IgD-negative memory B cell (primary cell): ENCODE results near the gene CTDP1. TPM values are rescaled to one million over a fixed set of nuclear protein-coding genes. Genes with fewer than 3 reads are reported as not detected.

Experiments
- H3K27ac Mint-ChIP-seq, 3 donors: one replicate each; pipeline ENCODE4 v1.8.0; 2020 to 2022; ENCODE audit warnings: mild to moderate bottlenecking in 3 of 3, mixed read lengths in 3 of 3, moderate library complexity in 1 of 3
- H3K27me3 Mint-ChIP-seq: one replicate; pipeline ENCODE4 v1.8.0; 2021; ENCODE audit warnings: mixed read lengths
- H3K36me3 Mint-ChIP-seq: one replicate; pipeline ENCODE4 v1.8.0; 2020; ENCODE audit warnings: mild to moderate bottlenecking, mixed read lengths
- H3K4me1 Mint-ChIP-seq, 3 donors: one replicate each; pipeline ENCODE4 v1.8.0; 2020 to 2022; ENCODE audit warnings: mixed read lengths in 3 of 3, mild to moderate bottlenecking in 1 of 3
- H3K4me3 Mint-ChIP-seq, 4 donors: one replicate each; pipeline ENCODE4 v1.8.0; 2020 to 2022; ENCODE audit warnings: mild to moderate bottlenecking in 4 of 4, mixed read lengths in 4 of 4, moderate library complexity in 3 of 4
- H3K9me3 Mint-ChIP-seq, 3 donors: one replicate each; pipeline ENCODE4 v1.8.0; 2020 to 2021; ENCODE audit warnings: mixed read lengths in 3 of 3, mild to moderate bottlenecking in 1 of 3
- polyA plus RNA-seq: library from polyadenylated mRNA; unstranded; fragments of 300-500 nt; fragmentation: Illumina TruSeq; gene quantifications from one replicate; pipeline ENCODE4 v1.2.3, GENCODE V29; 2021

CTDP1 gene, protein sequence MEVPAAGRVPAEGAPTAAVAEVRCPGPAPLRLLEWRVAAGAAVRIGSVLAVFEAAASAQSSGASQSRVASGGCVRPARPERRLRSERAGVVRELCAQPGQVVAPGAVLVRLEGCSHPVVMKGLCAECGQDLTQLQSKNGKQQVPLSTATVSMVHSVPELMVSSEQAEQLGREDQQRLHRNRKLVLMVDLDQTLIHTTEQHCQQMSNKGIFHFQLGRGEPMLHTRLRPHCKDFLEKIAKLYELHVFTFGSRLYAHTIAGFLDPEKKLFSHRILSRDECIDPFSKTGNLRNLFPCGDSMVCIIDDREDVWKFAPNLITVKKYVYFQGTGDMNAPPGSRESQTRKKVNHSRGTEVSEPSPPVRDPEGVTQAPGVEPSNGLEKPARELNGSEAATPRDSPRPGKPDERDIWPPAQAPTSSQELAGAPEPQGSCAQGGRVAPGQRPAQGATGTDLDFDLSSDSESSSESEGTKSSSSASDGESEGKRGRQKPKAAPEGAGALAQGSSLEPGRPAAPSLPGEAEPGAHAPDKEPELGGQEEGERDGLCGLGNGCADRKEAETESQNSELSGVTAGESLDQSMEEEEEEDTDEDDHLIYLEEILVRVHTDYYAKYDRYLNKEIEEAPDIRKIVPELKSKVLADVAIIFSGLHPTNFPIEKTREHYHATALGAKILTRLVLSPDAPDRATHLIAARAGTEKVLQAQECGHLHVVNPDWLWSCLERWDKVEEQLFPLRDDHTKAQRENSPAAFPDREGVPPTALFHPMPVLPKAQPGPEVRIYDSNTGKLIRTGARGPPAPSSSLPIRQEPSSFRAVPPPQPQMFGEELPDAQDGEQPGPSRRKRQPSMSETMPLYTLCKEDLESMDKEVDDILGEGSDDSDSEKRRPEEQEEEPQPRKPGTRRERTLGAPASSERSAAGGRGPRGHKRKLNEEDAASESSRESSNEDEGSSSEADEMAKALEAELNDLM
- 12.1 TPM for polyA plus RNA-seq

DNA sequence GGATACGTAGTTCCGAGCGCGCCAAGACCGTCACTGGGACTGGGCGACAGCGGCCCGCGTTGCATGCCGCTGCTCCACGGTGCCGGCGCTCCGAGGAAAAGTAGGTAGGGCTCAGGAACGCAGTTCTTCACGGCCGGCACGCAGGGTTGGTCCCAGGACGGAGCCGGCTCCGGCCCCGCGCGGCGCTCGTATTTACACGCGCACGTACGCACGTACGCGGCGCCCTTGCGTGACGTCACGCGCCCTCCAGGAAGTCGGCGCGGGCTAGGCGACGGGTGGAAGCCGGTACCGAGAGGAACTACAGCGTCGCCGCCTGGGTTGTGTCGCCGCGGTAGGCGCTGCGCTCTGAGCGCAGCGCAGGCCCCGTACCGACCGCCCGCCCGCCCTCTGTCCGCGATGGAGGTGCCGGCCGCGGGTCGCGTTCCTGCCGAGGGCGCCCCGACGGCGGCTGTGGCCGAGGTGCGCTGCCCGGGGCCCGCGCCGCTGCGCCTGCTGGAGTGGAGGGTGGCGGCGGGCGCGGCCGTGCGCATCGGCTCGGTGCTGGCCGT, at the start of gene CTDP1:
TSS of gene CTDP1 (plus strand) at position 252 of the 548 bp plus-strand sequence. CDS start at position 397, 145 bp downstream.
- Mint-ChIP-seq H3K36me3 (peaks cover 2% of the 10 kb centered on the region), H3K4me3 (peak within 1 kb of the TSS; percentile 96 to 99 (median 98)), H3K9me3 (no peaks in the 10 kb centered on the region)

GRCh38 chr18:79630281-79631095, 49.1 kb upstream of the CTDP1 start:
- Mint-ChIP-seq H3K9me3 (peaks cover 0 to 4% (median 0%) of the 10 kb centered on the region in 3 donors), H3K4me1 (peaks cover 18 to 22% (median 20%) of the 10 kb centered on the region in 3 donors), H3K36me3 (peaks cover 2% of the 10 kb centered on the region), H3K27me3 (no peaks in the 10 kb centered on the region), H3K4me3 (no peak overlapping the region), H3K27ac (no peak overlapping the region)

More for the DNA sequence above, at the start of gene CTDP1:
- peaks cover 24 to 42% (median 31%) of the 10 kb centered on the region in 3 donors for H3K4me1 Mint-ChIP-seq
- H3K27me3 Mint-ChIP-seq, result no peaks in the 10 kb centered on the region
- peak within 1 kb of the TSS; percentile 98 to 99 (median 98) for H3K27ac Mint-ChIP-seq

- Mint-ChIP-seq H3K27ac (no peak overlapping the region), H3K4me3 (no peak overlapping the region)
Observed at GRCh38 chr18:79631096-79631507, 48.5 kb upstream of the CTDP1 start.

GRCh38 chr18:79631761-79632446, 47.7 kb upstream of the CTDP1 start:
- peaks cover 2% of the 10 kb centered on the region for H3K36me3 Mint-ChIP-seq
- no peaks in the 10 kb centered on the region for H3K27me3 Mint-ChIP-seq
- H3K4me1 Mint-ChIP-seq, result peaks cover 5 to 11% (median 7%) of the 10 kb centered on the region in 3 donors
- no peak overlapping the region for H3K4me3 Mint-ChIP-seq
- H3K27ac Mint-ChIP-seq, result peak overlapping the region in 1 of 3 donors; percentile 68
- H3K9me3 Mint-ChIP-seq, result peaks cover 0 to 4% (median 0%) of the 10 kb centered on the region in 3 donors

More at GRCh38 chr18:79631096-79631507, 48.5 kb upstream of the CTDP1 start:
- peaks cover 11 to 16% (median 15%) of the 10 kb centered on the region in 3 donors for H3K4me1 Mint-ChIP-seq
- H3K9me3 Mint-ChIP-seq, result peaks cover 0 to 4% (median 0%) of the 10 kb centered on the region in 3 donors
- H3K36me3 Mint-ChIP-seq, result peaks cover 2% of the 10 kb centered on the region
- H3K27me3 Mint-ChIP-seq, result no peaks in the 10 kb centered on the region

DNA sequence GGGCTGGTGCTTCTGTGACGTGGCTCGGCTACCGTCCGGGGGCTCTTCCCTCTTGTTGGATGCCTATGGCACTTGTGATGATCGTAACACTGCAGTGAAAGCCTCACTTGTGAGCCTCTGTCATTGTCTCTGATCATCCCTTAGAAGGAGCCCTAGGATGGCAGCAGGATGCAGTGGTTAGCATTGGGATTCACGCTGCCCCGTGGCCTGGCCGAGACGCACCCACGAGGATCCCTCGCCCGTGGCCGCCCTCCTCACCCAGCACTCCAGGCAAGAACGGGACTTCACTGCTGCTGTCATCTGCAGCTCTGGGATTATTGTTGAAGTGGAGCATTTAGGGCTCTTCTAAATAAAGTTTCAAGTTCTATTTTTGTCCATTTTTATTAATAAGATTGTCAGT, 46.8 kb upstream of the CTDP1 start:
- no peaks in the 10 kb centered on the region for H3K27me3 Mint-ChIP-seq
- no peak overlapping the region for H3K4me3 Mint-ChIP-seq
- H3K4me1 Mint-ChIP-seq, result peaks cover 4 to 9% (median 6%) of the 10 kb centered on the region in 3 donors
- H3K27ac Mint-ChIP-seq, result no peak overlapping the region
- H3K36me3 Mint-ChIP-seq, result peaks cover 2% of the 10 kb centered on the region
- peaks cover 0 to 4% (median 0%) of the 10 kb centered on the region in 3 donors for H3K9me3 Mint-ChIP-seq

GRCh38 chr18:79634186-79634585, 45.4 kb upstream of the CTDP1 start:
- Mint-ChIP-seq H3K27ac (no peak overlapping the region), H3K27me3 (peaks cover 4% of the 10 kb centered on the region), H3K36me3 (no peaks in the 10 kb centered on the region), H3K9me3 (peaks cover 0 to 4% (median 0%) of the 10 kb centered on the region in 3 donors), H3K4me1 (peaks cover 0 to 7% (median 4%) of the 10 kb centered on the region in 3 donors), H3K4me3 (peak overlapping the region in 1 of 4 donors; percentile 28)

GRCh38 chr18:79634593-79635426, 44.8 kb upstream of the CTDP1 start:
- Mint-ChIP-seq H3K27ac (no peak overlapping the region), H3K27me3 (peaks cover 4% of the 10 kb centered on the region), H3K4me1 (peaks cover 0 to 7% (median 3%) of the 10 kb centered on the region in 3 donors), H3K36me3 (no peaks in the 10 kb centered on the region), H3K4me3 (no peak overlapping the region), H3K9me3 (peaks cover 0 to 4% (median 0%) of the 10 kb centered on the region in 3 donors)

DNA sequence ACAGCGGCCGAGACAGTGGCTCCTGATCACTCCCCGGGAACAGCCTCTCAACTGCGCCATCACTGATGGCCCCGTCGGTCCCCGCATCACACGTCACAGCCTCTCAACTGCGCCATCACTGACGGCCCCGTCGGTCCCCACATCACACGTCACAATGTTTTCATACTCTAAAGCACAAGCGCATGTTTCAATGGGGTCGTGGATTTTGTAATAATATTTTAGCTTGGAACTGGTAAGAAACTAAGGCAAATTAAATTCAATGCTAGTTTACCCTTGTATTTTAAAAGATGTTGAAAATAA, 44.2 kb upstream of the CTDP1 start:
- Mint-ChIP-seq H3K9me3 (peaks cover 0 to 4% (median 0%) of the 10 kb centered on the region in 3 donors), H3K27me3 (peaks cover 4% of the 10 kb centered on the region), H3K27ac (no peak overlapping the region), H3K4me3 (no peak overlapping the region), H3K36me3 (no peaks in the 10 kb centered on the region), H3K4me1 (peaks cover 0 to 5% (median 0%) of the 10 kb centered on the region in 3 donors)

DNA sequence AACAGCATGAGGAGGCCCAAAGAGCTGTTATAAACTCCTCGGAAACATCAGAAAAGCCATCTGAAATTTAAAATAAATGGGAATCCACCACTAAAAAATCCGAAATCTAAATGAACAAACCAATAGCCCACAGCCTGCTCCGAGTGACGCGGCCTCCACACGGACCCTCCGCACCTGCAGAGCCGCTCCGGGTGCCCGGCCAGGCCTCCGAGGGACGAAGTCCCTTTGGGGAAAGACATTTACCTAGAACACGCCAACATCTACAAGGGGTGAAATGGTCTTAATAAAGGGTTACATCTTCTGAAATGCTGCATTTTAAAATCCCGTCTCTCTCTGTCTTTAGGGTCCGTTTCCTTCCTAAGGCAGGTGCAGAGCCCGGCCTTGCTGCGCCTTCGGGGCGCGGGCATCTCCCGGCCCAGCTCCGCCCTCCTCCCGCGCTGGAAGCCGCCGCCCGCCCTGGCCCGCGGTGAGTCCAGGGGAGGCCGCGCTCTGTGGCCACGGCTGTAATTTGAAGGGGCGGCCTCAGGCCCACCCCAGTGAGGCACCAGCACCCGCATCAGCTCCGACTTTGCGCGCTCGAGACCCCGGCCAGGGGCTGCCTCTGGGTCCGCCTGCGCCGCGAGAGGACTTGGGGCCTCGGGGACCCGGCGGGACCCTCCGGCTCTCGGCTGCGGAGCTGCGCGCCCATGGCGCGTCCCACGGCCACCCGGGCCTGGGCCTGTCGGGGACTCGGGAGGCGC, 42.3 kb upstream of the CTDP1 start:
- H3K4me3 Mint-ChIP-seq, result no peak overlapping the region
- H3K4me1 Mint-ChIP-seq, result no peaks in the 10 kb centered on the region
- H3K27ac Mint-ChIP-seq, result no peak overlapping the region
- H3K36me3 Mint-ChIP-seq, result no peaks in the 10 kb centered on the region
- H3K9me3 Mint-ChIP-seq, result peaks cover 0 to 4% (median 0%) of the 10 kb centered on the region in 3 donors
- H3K27me3 Mint-ChIP-seq, result peaks cover 4% of the 10 kb centered on the region

- H3K9me3 Mint-ChIP-seq, result peaks cover 0 to 4% (median 0%) of the 10 kb centered on the region in 3 donors
- H3K4me3 Mint-ChIP-seq, result no peak overlapping the region
- H3K4me1 Mint-ChIP-seq, result peaks cover 3 to 7% (median 7%) of the 10 kb centered on the region in 3 donors
- no peak overlapping the region for H3K27ac Mint-ChIP-seq
- peaks cover 4% of the 10 kb centered on the region for H3K27me3 Mint-ChIP-seq
- no peaks in the 10 kb centered on the region for H3K36me3 Mint-ChIP-seq
Observed at GRCh38 chr18:79637921-79638909, 41.4 kb upstream of the CTDP1 start.

DNA sequence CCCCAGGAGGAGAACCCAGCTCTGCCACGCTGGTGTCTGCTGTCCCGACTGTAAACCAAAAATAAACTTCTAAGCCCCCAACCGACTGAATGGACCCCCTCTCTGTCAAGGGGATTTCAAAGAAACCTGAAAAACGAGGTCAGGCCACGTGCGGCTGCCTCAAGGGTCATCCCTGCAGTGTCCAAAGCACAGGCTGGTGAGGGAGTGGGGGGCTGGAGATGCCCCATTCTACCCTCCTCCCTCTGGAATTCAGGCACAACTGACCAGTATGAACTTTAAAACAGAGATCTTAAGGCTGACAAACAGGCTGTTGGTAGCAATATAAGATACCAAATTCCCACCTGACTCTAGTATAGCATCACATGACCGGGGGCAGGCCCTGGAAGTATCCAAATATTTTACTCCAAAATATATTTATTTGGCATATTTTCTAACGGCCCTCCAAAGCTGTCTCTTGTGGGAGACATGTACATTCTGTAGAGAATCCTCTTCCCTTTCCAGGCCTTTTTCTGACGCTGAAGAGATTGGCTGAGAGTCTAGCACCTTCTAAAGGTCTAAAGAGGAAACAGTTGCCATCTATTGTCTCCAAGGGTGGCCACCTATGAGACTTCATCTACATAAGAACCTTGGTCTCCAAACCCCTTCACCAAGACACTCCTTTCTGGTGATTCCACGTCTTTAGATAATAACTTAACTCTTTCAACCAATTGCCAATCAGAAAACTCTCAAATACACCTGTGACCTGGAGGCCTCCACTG, 40.4 kb upstream of the CTDP1 start:
- no peaks in the 10 kb centered on the region for H3K9me3 Mint-ChIP-seq
- H3K27me3 Mint-ChIP-seq, result peaks cover 4% of the 10 kb centered on the region
- no peak overlapping the region for H3K27ac Mint-ChIP-seq
- H3K4me1 Mint-ChIP-seq, result peaks cover 10 to 11% (median 10%) of the 10 kb centered on the region in 3 donors
- H3K4me3 Mint-ChIP-seq, result peak overlapping the region in 1 of 4 donors; percentile 8
- no peaks in the 10 kb centered on the region for H3K36me3 Mint-ChIP-seq
